Activated CD4-positive, alpha-beta T cell treated with anti-CD3 and anti-CD28 coated beads, Interleukin-2, amount 10 ng/mL, durations not matched to agents 7 days and 5 days (primary cell): ENCODE measurements around the gene SKIC2. TPM values are rescaled to one million over a fixed set of nuclear protein-coding genes. Genes with fewer than 3 reads are reported as not detected.

Experiments
- microRNA-seq: library from miRNA; unstranded; fragments of <30 nt; microRNA quantifications from one replicate; pipeline ENCODE4 v1.2.0, GENCODE V29; 2021; ENCODE audit warnings: borderline microRNAs expressed, borderline replicate concordance
- total RNA-seq, 2 experiments: library from RNA; stranded (reverse); gene quantifications; one replicate each; pipeline ENCODE4 v1.2.3, GENCODE V29; 2021

Gene SKIC2
- total RNA-seq, 2 experiments from 2014 or later, result 88.0 to 101 TPM

Small RNA genes lying within 50 kb of the gene (microRNA-seq; reads per million reads assigned to microRNA genes)
- not detected for gene MIR1236

Other genes starting within 250 kb of the SKIC2 start
- not detected for gene LY6G6D, start 243.8 kb upstream of the SKIC2 start, total RNA-seq
- not detected for gene LY6G6C, start 237.4 kb upstream of the SKIC2 start, total RNA-seq
- under 1 TPM; 0.15 to 0.19 TPM for gene MPIG6B, start 235.8 kb upstream of the SKIC2 start, total RNA-seq
- gene DDAH2, start 229.9 kb upstream of the SKIC2 start, total RNA-seq, result 10 to 100 TPM; 13.3 to 15.4 TPM
- 100 to 1,000 TPM; 525 to 561 TPM for gene CLIC1, start 222.6 kb upstream of the SKIC2 start, total RNA-seq
- 10 to 100 TPM; 56.1 to 58.0 TPM for gene MSH5, start 219.2 kb upstream of the SKIC2 start, total RNA-seq
- 10 to 100 TPM in 1 of 2 experiments, 1 to 10 TPM in 1; 9.8 to 12.0 TPM for gene SAPCD1, start 196.5 kb upstream of the SKIC2 start, total RNA-seq
- gene VWA7, start 181.8 kb upstream of the SKIC2 start, total RNA-seq, result 1 to 10 TPM; 5.2 to 5.4 TPM
- gene VARS1, start 163.4 kb upstream of the SKIC2 start, total RNA-seq, result 100 to 1,000 TPM in 1 of 2 experiments, 10 to 100 TPM in 1; 85.0 to 100 TPM
- 100 to 1,000 TPM; 103 to 109 TPM for gene LSM2, start 152.2 kb upstream of the SKIC2 start, total RNA-seq
- gene HSPA1L, start 143.9 kb upstream of the SKIC2 start, total RNA-seq, result 1 to 10 TPM; 3.3 to 3.5 TPM
- gene HSPA1A, start 143.6 kb upstream of the SKIC2 start, total RNA-seq, result 10 to 100 TPM; 89.8 to 92.7 TPM
- gene HSPA1B, start 131.4 kb upstream of the SKIC2 start, total RNA-seq, result 10 to 100 TPM; 44.0 to 47.2 TPM
- 10 to 100 TPM; 16.7 to 17.0 TPM for gene NEU1, start 96.4 kb upstream of the SKIC2 start, total RNA-seq
- gene SLC44A4, start 80.2 kb upstream of the SKIC2 start, total RNA-seq, result under 1 TPM in 1 of 2 experiments, not detected in 1; 0.15 TPM
- 10 to 100 TPM; 70.4 to 71.6 TPM for gene EHMT2, start 61.5 kb upstream of the SKIC2 start, total RNA-seq
- 1 to 10 TPM; 1.3 to 1.8 TPM for gene ZBTB12, start 57.1 kb upstream of the SKIC2 start, total RNA-seq
- gene C2, start 31.5 kb upstream of the SKIC2 start, total RNA-seq, result 1 to 10 TPM in 1 of 2 experiments, under 1 TPM in 1; 0.57 to 1.3 TPM
- under 1 TPM in 1 of 2 experiments, not detected in 1; 0.37 TPM for gene CFB, start 13.1 kb upstream of the SKIC2 start, total RNA-seq
- 10 to 100 TPM; 65.2 to 72.3 TPM for gene NELFE, start 204 bp upstream of the SKIC2 start, total RNA-seq
- 10 to 100 TPM; 20.4 to 21.8 TPM for gene DXO, start 13.0 kb downstream of the SKIC2 start, total RNA-seq
- 1 to 10 TPM; 3.0 to 4.2 TPM for gene C4A, start 22.9 kb downstream of the SKIC2 start, total RNA-seq
- 1 to 10 TPM; 2.0 to 2.2 TPM for gene C4B, start 55.6 kb downstream of the SKIC2 start, total RNA-seq
- under 1 TPM in 1 of 2 experiments, not detected in 1; 0.12 TPM for gene CYP21A2, start 79.2 kb downstream of the SKIC2 start, total RNA-seq
- gene TNXB, start 150.2 kb downstream of the SKIC2 start, total RNA-seq, result 1 to 10 TPM; 3.9 to 6.7 TPM
- gene ATF6B, start 169.1 kb downstream of the SKIC2 start, total RNA-seq, result 100 to 1,000 TPM; 141 to 142 TPM
- gene FKBPL, start 171.1 kb downstream of the SKIC2 start, total RNA-seq, result 1 to 10 TPM; 6.6 to 7.8 TPM
- gene PRRT1, start 192.8 kb downstream of the SKIC2 start, total RNA-seq, result under 1 TPM; 0.17 to 0.23 TPM
- gene PPT2, start 195.0 kb downstream of the SKIC2 start, total RNA-seq, result 1 to 10 TPM; 8.3 to 9.2 TPM
- 1 to 10 TPM; 6.0 to 8.6 TPM for gene EGFL8, start 205.4 kb downstream of the SKIC2 start, total RNA-seq
- gene AGPAT1, start 216.9 kb downstream of the SKIC2 start, total RNA-seq, result 10 to 100 TPM; 47.3 to 52.0 TPM
- gene RNF5, start 219.2 kb downstream of the SKIC2 start, total RNA-seq, result 10 to 100 TPM; 39.8 to 49.7 TPM
- 10 to 100 TPM; 45.4 to 47.1 TPM for gene AGER, start 225.1 kb downstream of the SKIC2 start, total RNA-seq
- 10 to 100 TPM; 98.2 to 98.4 TPM for gene PBX2, start 231.0 kb downstream of the SKIC2 start, total RNA-seq
- 100 to 1,000 TPM; 274 to 282 TPM for gene GPSM3, start 233.5 kb downstream of the SKIC2 start, total RNA-seq